H1 (cell line): ENCODE measurements around the gene INA. TPM values are rescaled to one million over a fixed set of nuclear protein-coding genes. Genes with fewer than 3 reads are reported as not detected.

Experiments
- CTCF ChIA-PET: fragments of 300-600 bp; sonication (Branson Sonifier 250); formaldehyde crosslinking; loops from one replicate; lab custom pipeline; 2021; ENCODE audit not compliant: partially characterized antibody; lab: Charles Lee
- POLR2A ChIA-PET: fragments of 300-600 bp; sonication (Branson Sonifier 250); formaldehyde crosslinking; loops from one replicate; lab custom pipeline; 2021; ENCODE audit warnings: inconsistent platforms; ENCODE audit not compliant: partially characterized antibody; lab: Charles Lee
- DNase-seq, 2 experiments: peaks; one replicate each; pipeline versions ENCODE4 v3.0.0 to v3.0.0-alpha.2; 2010 to 2022; ENCODE audit warnings: low spot score in 2 of 2, low read depth in 1 of 2, mixed read lengths in 1 of 2
- FAIRE-seq: peaks from 2 replicates; lab custom pipeline; 2011; peaks lifted over from hg19 to GRCh38; lab: Jason Lieb, UNC
- H2AFZ ChIP-seq: 2 replicates; pipeline ENCODE4 v1.8.1; 2012; ENCODE audit warnings: low read length, inconsistent platforms
- H2AK5ac ChIP-seq: 2 replicates; pipeline ENCODE4 v1.6.1; 2013; ENCODE audit warnings: low read depth, low read length
- H2BK120ac ChIP-seq: replicated peaks from 2 replicates; pipeline ENCODE3; 2013; ENCODE audit warnings: low read depth, low read length, inconsistent platforms
- H2BK12ac ChIP-seq: 2 replicates; pipeline ENCODE4 v1.6.1; 2013; ENCODE audit warnings: low read depth, low read length
- H2BK15ac ChIP-seq: 2 replicates; pipeline ENCODE4 v1.6.1; 2013; ENCODE audit warnings: low read length
- H2BK20ac ChIP-seq: 2 replicates; pipeline ENCODE4 v1.6.1; 2013; ENCODE audit warnings: low read length
- H2BK5ac ChIP-seq: 2 replicates; pipeline ENCODE4 v1.6.1; 2013; ENCODE audit warnings: low read depth, low read length
- H3K14ac ChIP-seq: 2 replicates; pipeline ENCODE4 v1.6.1; 2013; ENCODE audit warnings: inconsistent platforms; ENCODE audit not compliant: insufficient read length
- H3K18ac ChIP-seq: 2 replicates; pipeline ENCODE4 v1.6.1; 2013; ENCODE audit warnings: low read length; ENCODE audit errors: extremely low read depth
- H3K23ac ChIP-seq: 2 replicates; pipeline ENCODE4 v1.6.1; 2013; ENCODE audit warnings: inconsistent platforms; ENCODE audit not compliant: insufficient read length
- H3K23me2 ChIP-seq: 2 replicates; pipeline ENCODE4 v1.6.1; 2013; ENCODE audit warnings: low read depth, low read length
- H3K27ac ChIP-seq: 2 replicates; pipeline ENCODE4 v1.6.1; 2011; ENCODE audit warnings: low read depth, low read length, inconsistent platforms
- H3K27me3 ChIP-seq, 4 experiments: replicated peaks in 1 of 4; 1 replicate in 1 of 4; 2 replicates in 3 of 4; pipeline versions ENCODE4 v1.6.1 to v1.8.1; 2011 to 2013; ENCODE audit warnings: low read length in 3 of 4, mild to moderate bottlenecking in 3 of 4, inconsistent platforms in 2 of 4, mixed read lengths in 2 of 4, moderate library complexity in 1 of 4; ENCODE audit not compliant: control insufficient read depth in 3 of 4, insufficient read depth in 3 of 4; ENCODE audit errors: extremely low read depth in 1 of 4
- H3K36me3 ChIP-seq, 4 experiments: 2 replicates each; pipeline versions ENCODE4 v1.6.1 to v1.8.1; 2011 to 2013; ENCODE audit warnings: mild to moderate bottlenecking in 4 of 4, low read length in 3 of 4, moderate library complexity in 2 of 4, control low read depth in 1 of 4, inconsistent platforms in 1 of 4; ENCODE audit not compliant: insufficient read depth in 4 of 4, control insufficient read depth in 2 of 4
- H3K4ac ChIP-seq: replicated peaks from 2 replicates; pipeline ENCODE3; 2013; ENCODE audit warnings: low read length, low read depth, mixed read lengths, inconsistent platforms; ENCODE audit not compliant: insufficient read length
- H3K4me1 ChIP-seq, 4 experiments: replicated peaks in 1 of 4; 1 replicate in 1 of 4; 2 replicates in 3 of 4; pipeline versions ENCODE4 v1.6.1 to v1.8.1; 2011 to 2013; ENCODE audit warnings: low read length in 3 of 4, inconsistent platforms in 2 of 4, mixed read lengths in 1 of 4; ENCODE audit not compliant: insufficient read depth in 4 of 4, control insufficient read depth in 3 of 4
- H3K4me2 ChIP-seq, 2 experiments: 2 replicates each; pipeline versions ENCODE4 v1.6.1 to v1.8.1; 2011 to 2013; ENCODE audit warnings: low read depth in 2 of 2, low read length in 2 of 2, control low read depth in 1 of 2, inconsistent platforms in 1 of 2, mild to moderate bottlenecking in 1 of 2; ENCODE audit not compliant: insufficient read depth in 1 of 2
- H3K4me3 ChIP-seq, 4 experiments: fragments of 200-600, 300-600 bp in 1 of 4; sonication (generic), shearing (Covaris generic), sonication (Bioruptor Twin) in 1 of 4; 2 replicates each; pipeline versions ENCODE4 v1.5.1 to v1.8.1; 2011 to 2016; ENCODE audit warnings: low read length in 4 of 4, low read depth in 3 of 4, control low read depth in 2 of 4, inconsistent platforms in 2 of 4, mild to moderate bottlenecking in 2 of 4, mixed read lengths in 1 of 4, moderate library complexity in 1 of 4; ENCODE audit not compliant: insufficient read depth in 2 of 4; ENCODE audit errors: extremely low read depth in 1 of 4
- H3K56ac ChIP-seq: replicated peaks from 2 replicates; pipeline ENCODE3; 2013; ENCODE audit warnings: low read depth, mild to moderate bottlenecking, mixed read lengths, low read length, inconsistent platforms; ENCODE audit not compliant: insufficient read length
- H3K79me1 ChIP-seq: 2 replicates; pipeline ENCODE4 v1.6.1; 2013; ENCODE audit warnings: low read depth, low read length, control low read depth
- H3K79me2 ChIP-seq, 2 experiments: 2 replicates each; pipeline versions ENCODE4 v1.6.1 to v1.8.1; 2012 to 2013; ENCODE audit warnings: low read length in 2 of 2, mild to moderate bottlenecking in 2 of 2, inconsistent platforms in 1 of 2; ENCODE audit not compliant: insufficient read depth in 2 of 2, control insufficient read depth in 1 of 2
- H3K9ac ChIP-seq, 4 experiments: replicated peaks in 1 of 4; 1 replicate in 1 of 4; 2 replicates in 3 of 4; pipeline versions ENCODE4 v1.6.1 to v1.8.1; 2011 to 2013; ENCODE audit warnings: low read depth in 3 of 4, low read length in 3 of 4, control low read depth in 2 of 4, mild to moderate bottlenecking in 2 of 4, moderate library complexity in 2 of 4, inconsistent platforms in 1 of 4; ENCODE audit errors: extremely low read depth in 1 of 4
- H3K9me3 ChIP-seq, 2 experiments: 2 replicates each; pipeline versions ENCODE4 v1.6.1 to v1.8.1; 2012 to 2013; ENCODE audit warnings: mild to moderate bottlenecking in 2 of 2, moderate library complexity in 2 of 2, control low read depth in 1 of 2, inconsistent platforms in 1 of 2, low read depth in 1 of 2, low read length in 1 of 2, mixed read lengths in 1 of 2; ENCODE audit not compliant: insufficient read depth in 2 of 2
- H4K20me1 ChIP-seq, 2 experiments: replicated peaks in 1 of 2; 2 replicates each; pipeline versions ENCODE3 to v1.8.1; 2011 to 2013; ENCODE audit warnings: inconsistent platforms in 2 of 2, low read length in 2 of 2, mild to moderate bottlenecking in 1 of 2; ENCODE audit not compliant: insufficient read depth in 2 of 2, control insufficient read depth in 1 of 2
- H4K5ac ChIP-seq: 2 replicates; pipeline ENCODE4 v1.6.1; 2013; ENCODE audit warnings: low read length, low read depth, mixed read lengths, inconsistent platforms; ENCODE audit not compliant: insufficient read length
- H4K8ac ChIP-seq: 2 replicates; pipeline ENCODE4 v1.8.0; 2013; ENCODE audit warnings: mild to moderate bottlenecking, moderate library complexity, low read length, inconsistent platforms; ENCODE audit not compliant: insufficient read depth; ENCODE audit errors: extremely low read depth
- H4K91ac ChIP-seq: replicated peaks from 2 replicates; pipeline ENCODE3; 2013; ENCODE audit warnings: low read length, mixed read lengths, inconsistent platforms; ENCODE audit not compliant: insufficient read length
- BCL11A ChIP-seq, 2 experiments: IDR thresholded peaks; one replicate each; pipeline ENCODE4 v1.6.1; 2011; ENCODE audit warnings: low read depth in 2 of 2, low read length in 2 of 2, mild to moderate bottlenecking in 2 of 2
- CHD1 ChIP-seq: IDR thresholded peaks from 2 replicates; pipeline ENCODE4 v1.6.1; 2012; ENCODE audit warnings: low read depth, low read length, improper control_type of control experiment
- CTCF ChIP-seq, 3 experiments: IDR thresholded peaks; 1 replicate in 2 of 3; 2 replicates in 1 of 3; pipeline versions ENCODE4 v1.5.1 to v1.6.1; 2011; ENCODE audit warnings: low read length in 3 of 3, mild to moderate bottlenecking in 3 of 3, inconsistent platforms in 2 of 3, low read depth in 1 of 3, moderate library complexity in 1 of 3; ENCODE audit not compliant: insufficient read depth in 1 of 3; ENCODE audit errors: control extremely low read depth in 1 of 3
- EP300 ChIP-seq, 2 experiments: IDR thresholded peaks; 1 replicate in 1 of 2; 2 replicates in 1 of 2; pipeline ENCODE4 v1.6.1; 2011 to 2012; ENCODE audit warnings: low read depth in 2 of 2, low read length in 2 of 2, mild to moderate bottlenecking in 2 of 2, borderline replicate concordance in 1 of 2, inconsistent platforms in 1 of 2, moderate library complexity in 1 of 2
- HDAC6 ChIP-seq: IDR thresholded peaks from one replicate; pipeline ENCODE4 v1.7.1; 2012; ENCODE audit warnings: low read depth, mild to moderate bottlenecking, inconsistent platforms, low read length, moderate library complexity
- JUND ChIP-seq: IDR thresholded peaks from 2 replicates; pipeline ENCODE4 v1.6.1; 2011; ENCODE audit warnings: mild to moderate bottlenecking, improper control_type of control experiment, low read length
- KDM4A ChIP-seq: IDR thresholded peaks from one replicate; pipeline ENCODE4 v1.7.1; 2012; ENCODE audit warnings: low read depth, mild to moderate bottlenecking, moderate library complexity, low read length, inconsistent platforms; ENCODE audit not compliant: severe bottlenecking
- POLR2A ChIP-seq, 2 experiments: IDR thresholded peaks; 1 replicate in 1 of 2; 2 replicates in 1 of 2; pipeline ENCODE4 v1.6.1; 2011; ENCODE audit warnings: low read depth in 2 of 2, low read length in 2 of 2, mild to moderate bottlenecking in 2 of 2; ENCODE audit errors: control extremely low read depth in 1 of 2
- POU5F1 ChIP-seq: IDR thresholded peaks from 2 replicates; pipeline ENCODE4 v1.6.1; 2011; ENCODE audit warnings: low read depth, mild to moderate bottlenecking, low read length, moderate library complexity
- RAD21 ChIP-seq, 2 experiments: IDR thresholded peaks in 1 of 2; conservative IDR thresholded peaks in 1 of 2; 2 replicates each; pipeline ENCODE4 v1.6.1; 2011; ENCODE audit warnings: low read depth in 2 of 2, low read length in 2 of 2, improper control_type of control experiment in 1 of 2, inconsistent platforms in 1 of 2, mild to moderate bottlenecking in 1 of 2, moderate library complexity in 1 of 2
- SIX5 ChIP-seq: IDR thresholded peaks from 2 replicates; pipeline ENCODE4 v1.6.1; 2011; ENCODE audit warnings: mild to moderate bottlenecking, low read depth, low read length
- WGBS, 2 experiments: shearing (Covaris generic) in 1 of 2; methylation state at CpG; one replicate each; pipeline versions ENCODE4 v1.1.6 to v1.1.7; 2013 to 2015; ENCODE audit warnings: low lambda C conversion rate in 2 of 2, mixed read lengths in 2 of 2, inconsistent platforms in 1 of 2, low coverage in 1 of 2, missing lambda C conversion rate in 1 of 2; ENCODE audit not compliant: insufficient replicate concordance in 2 of 2, insufficient coverage in 1 of 2, insufficient read length in 1 of 2; ENCODE audit errors: extremely low coverage in 1 of 2, missing lambda C conversion rate in 1 of 2; 5-methylcytosine and 5-hydroxymethylcytosine counted together
- polyA plus RNA-seq, 7 experiments: library from polyadenylated mRNA; depleted of rRNA in 3 of 7; stranded (reverse) in 5 of 7; unstranded in 2 of 7; fragments of >200 nt in 5 of 7; fragments of 200-250 nt in 2 of 7; gene quantifications; 1 replicate in 5 of 7; 2 replicates in 1 of 7; 4 replicates in 1 of 7; pipeline versions ENCODE4 v1.2.1 to v1.2.3, GENCODE V29; 2011 to 2013; ENCODE audit warnings: missing spikeins in 2 of 7, mixed read lengths in 2 of 7
- total RNA-seq: library from RNA; stranded (reverse); fragmentation: NEBNext Ultra II Directional; extraction: Animal tissue kit (Norgen Biotek cat#: 25700); gene quantifications from 2 replicates; pipeline ENCODE4 v1.2.1, GENCODE V29; 2021

Gene INA
- total and polyA plus RNA-seq, 2 of the 8 experiments (the other 6 are each of a cell fraction or from before 2014, with no cell fraction given), result 17.1 to 18.1 TPM

- Histone ChIP-seq H3K36me3 (no peaks in the 10 kb centered on the region), H2BK12ac (no peak overlapping the region), H3K23me2 (peaks cover 6% of the 10 kb centered on the region; the same call in 1 of the 2 replicates), H3K14ac (no peak overlapping the region), H3K4me3 (no peak overlapping the region), H2AK5ac (no peak overlapping the region), H3K23ac (no peak overlapping the region), H3K27ac (no peak overlapping the region), H3K56ac (no peak overlapping the region), H3K18ac (no peak overlapping the region), H4K91ac (no peak overlapping the region), H2BK120ac (no peak overlapping the region), H3K9me3 (no peaks in the 10 kb centered on the region), H3K4ac (no peak overlapping the region), H3K4me1 (peaks cover 2 to 7% (median 5%) of the 10 kb centered on the region in 4 experiments; a peak in 5 of 7 replicates), H4K8ac (no peak overlapping the region), H2AFZ (no peak overlapping the region), H4K5ac (no peak overlapping the region), H2BK20ac (no peak overlapping the region), H3K79me2 (no peaks in the 10 kb centered on the region), H2BK5ac (no peak overlapping the region), H3K9ac (no peak overlapping the region), H2BK15ac (no peak overlapping the region), H4K20me1 (no peaks in the 10 kb centered on the region), H3K4me2 (no peak overlapping the region), H3K27me3 (no peaks in the 10 kb centered on the region), H3K79me1 (no peaks in the 10 kb centered on the region; the same call in 1 of the 2 replicates)
- 86% methylated on average over 4 of the region's 4 CpGs; no CpG with 5 or more reads in 1 of the 2 experiments for WGBS, 2 experiments
- ChIA-PET CTCF (interaction anchor here (0.7 to 3.0 kb wide), 8 partner anchors 9 to 373 kb away, joined by 3 to 13 read pairs (median 5); no protein-coding TSS in a partner anchor), POLR2A (no interaction called here)
- FAIRE-seq (no peak), DNase-seq (no peak)
- no peak for TF ChIP-seq BCL11A (IDR thresholded peaks at IDR 0.05; ENCODE audit: low read depth in 2 of 2, low read length in 2 of 2)
- TF ChIP-seq SIX5, result no peak
- TF ChIP-seq POU5F1, result no peak
- peak in 1 of 3 experiments; percentile 3; a peak in 1 of 4 replicates for TF ChIP-seq CTCF (IDR thresholded peaks at IDR 0.05; ENCODE audit: control extremely low read depth in 1 of 3, insufficient read depth in 1 of 3, low read depth in 1 of 3, low read length in 3 of 3)
- TF ChIP-seq HDAC6, result no peak
- no peak for TF ChIP-seq KDM4A
- no peak for TF ChIP-seq JUND
- no peak for TF ChIP-seq CHD1
- TF ChIP-seq RAD21 (IDR thresholded peaks at IDR 0.05 in 1 of 2, conservative IDR thresholded peaks at IDR 0.05 in 1 of 2; ENCODE audit: low read depth in 2 of 2, low read length in 2 of 2), result peak in 1 of 2 experiments; percentile 13; a peak in 1 of 4 replicates
- TF ChIP-seq EP300 (IDR thresholded peaks at IDR 0.05; ENCODE audit: borderline replicate concordance in 1 of 2, low read depth in 2 of 2, low read length in 2 of 2), result no peak
- no peak for TF ChIP-seq POLR2A (IDR thresholded peaks at IDR 0.05; ENCODE audit: control extremely low read depth in 1 of 2, low read depth in 2 of 2, low read length in 2 of 2)
Measured at GRCh38 chr10:103246324-103246723, 30.6 kb upstream of the INA start.
